GM19193 (cell line): ENCODE measurements around the gene TSPYL4.

Source experiments
- POLR2A ChIP-seq: IDR thresholded peaks from 4 replicates; pipeline ENCODE4 v1.6.1; 2011; ENCODE audit not compliant: insufficient read depth, insufficient read length; ENCODE audit errors: extremely low read depth

TSPYL4 gene

GRCh38 chr6:116218172-116218633 is 35.7 kb downstream of the TSPYL4 start:
- TF ChIP-seq POLR2A, result no peak

GRCh38 chr6:116217069-116217468 is 36.8 kb downstream of the TSPYL4 start:
- TF ChIP-seq POLR2A, result no peak

GRCh38 chr6:116215414-116215813 is 38.5 kb downstream of the TSPYL4 start:
- no peak for TF ChIP-seq POLR2A

GRCh38 chr6:116214681-116215080 is 39.2 kb downstream of the TSPYL4 start:
- TF ChIP-seq POLR2A, result no peak

GRCh38 chr6:116210750-116211425 is 43.0 kb downstream of the TSPYL4 start:
- TF ChIP-seq POLR2A, result no peak

GRCh38 chr6:116210316-116210715 is 43.6 kb downstream of the TSPYL4 start:
- TF ChIP-seq POLR2A, result no peak

GRCh38 chr6:116208056-116208785 is 45.7 kb downstream of the TSPYL4 start:
- TF ChIP-seq POLR2A, result no peak

- TF ChIP-seq POLR2A, result no peak
Observed at GRCh38 chr6:116206231-116206903, 47.5 kb downstream of the TSPYL4 start.

GRCh38 chr6:116205281-116205680 is 48.6 kb downstream of the TSPYL4 start:
- no peak for TF ChIP-seq POLR2A

- TF ChIP-seq POLR2A, result no peak
Observed at GRCh38 chr6:116201538-116201937, 52.3 kb downstream of the TSPYL4 start.

GRCh38 chr6:116200619-116201249 is 53.1 kb downstream of the TSPYL4 start:
- no peak for TF ChIP-seq POLR2A
